D341Med (cell line): Measurements from ENCODE around the gene DFFA.
"Not testable (repeated sequence)": the region's sequence is repeated elsewhere in the genome, so short reads cannot be mapped to it uniquely, and the experiment has no call there.

Experiments
- DNase-seq: peaks from one replicate; pipeline ENCODE4 v3.0.0; 2012; ENCODE audit warnings: low spot score

The DFFA gene

GRCh38 chr1:10467078-10467477, 5.3 kb downstream of the DFFA start:
- no peak for DNase-seq

GRCh38 chr1:10459184-10459583, 13.1 kb downstream of the DFFA start:
- no peak for DNase-seq

DNA sequence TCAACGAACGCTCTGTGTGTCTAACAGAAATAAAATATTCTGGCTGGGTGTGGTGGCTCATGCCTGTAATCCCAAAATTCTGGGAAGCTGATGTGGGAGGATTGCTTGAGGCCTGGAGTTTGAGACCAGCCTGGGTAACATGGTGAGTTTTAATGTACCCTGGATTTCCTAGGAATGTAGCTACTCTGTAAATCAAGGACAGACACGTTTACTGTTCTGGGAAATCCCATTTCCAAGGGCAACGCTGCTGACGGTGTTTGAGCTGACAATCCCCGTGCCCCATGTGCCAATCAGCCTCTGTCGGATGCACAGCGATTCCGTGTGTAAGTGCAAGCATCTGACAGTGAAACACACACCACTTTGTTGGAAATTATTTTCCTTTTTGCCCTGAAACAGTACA, 14.5 kb downstream of the DFFA start:
- DNase-seq: no peak

DNA sequence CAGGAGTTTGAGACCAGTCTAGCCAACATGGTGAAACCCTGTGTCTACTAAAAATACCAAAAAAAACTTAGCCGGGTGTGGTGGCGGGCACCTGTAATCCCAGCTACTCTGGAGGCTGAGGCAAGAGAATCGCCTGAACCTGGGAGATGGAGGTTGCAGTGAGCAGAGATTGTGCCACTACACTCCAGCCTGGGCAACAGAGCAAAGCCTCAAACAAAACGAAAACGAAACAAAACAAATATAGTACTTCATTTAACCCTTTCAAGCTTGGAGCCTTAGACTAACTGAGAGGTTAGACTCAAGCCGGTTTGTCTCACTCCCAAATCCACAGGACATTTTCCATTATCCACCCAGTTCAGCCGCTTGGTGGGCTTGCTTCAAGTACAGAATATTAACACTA, 14.9 kb downstream of the DFFA start:
- not testable (repeated sequence) for DNase-seq

DNA sequence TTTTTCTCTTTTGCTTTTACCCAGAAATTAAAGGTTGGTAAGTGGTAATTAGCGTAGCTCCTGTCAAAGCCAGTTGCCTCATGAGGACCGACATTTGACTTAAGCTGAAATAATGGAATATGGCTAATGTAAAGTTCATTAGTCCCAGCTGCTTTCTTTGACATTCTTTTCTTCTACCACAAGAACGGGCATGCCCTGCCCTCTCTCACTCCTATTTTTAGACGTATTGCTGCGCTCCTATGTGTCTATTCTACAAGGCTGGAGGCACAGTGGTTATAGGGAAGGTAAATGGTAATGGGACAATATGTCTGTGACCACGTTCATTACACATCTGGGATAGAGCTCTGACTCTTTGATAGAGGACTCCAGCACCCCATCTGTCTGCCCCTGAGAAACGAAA, 15.7 kb downstream of the DFFA start:
- DNase-seq: no peak

- DNase-seq: no peak
Observed at GRCh38 chr1:10456048-10456447, 16.3 kb downstream of the DFFA start.

DNA sequence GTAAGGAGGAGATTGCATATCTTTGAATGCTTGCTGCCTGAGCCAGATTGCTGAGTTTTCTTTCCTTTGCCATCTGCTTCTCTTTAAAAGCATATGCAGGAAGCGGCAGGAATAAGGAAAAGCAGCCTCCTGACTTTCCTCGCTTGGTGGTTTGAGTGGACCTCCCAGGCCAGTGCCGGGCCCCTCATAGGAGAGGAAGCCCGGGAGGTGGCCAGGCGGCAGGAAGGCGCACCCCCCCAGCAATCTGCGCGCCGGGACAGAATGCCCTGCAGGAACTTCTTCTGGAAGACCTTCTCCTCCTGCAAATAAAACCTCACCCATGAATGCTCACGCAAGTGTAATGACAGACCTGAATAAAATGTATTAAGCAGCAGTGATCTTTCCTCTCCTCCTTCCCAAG, 21.0 kb downstream of the DFFA start:
- DNase-seq: no peak

- no peak for DNase-seq
Observed at GRCh38 chr1:10450836-10451235, 21.5 kb downstream of the DFFA start.

- no peak for DNase-seq
Observed at GRCh38 chr1:10450156-10450814, 22.0 kb downstream of the DFFA start.

GRCh38 chr1:10449751-10450150, 22.6 kb downstream of the DFFA start, which contains the start of gene CORT:
CORT (plus strand) TSS chr1:10450031; CDS start chr1:10450224, 193 bp downstream.
- DNase-seq: no peak

DNA sequence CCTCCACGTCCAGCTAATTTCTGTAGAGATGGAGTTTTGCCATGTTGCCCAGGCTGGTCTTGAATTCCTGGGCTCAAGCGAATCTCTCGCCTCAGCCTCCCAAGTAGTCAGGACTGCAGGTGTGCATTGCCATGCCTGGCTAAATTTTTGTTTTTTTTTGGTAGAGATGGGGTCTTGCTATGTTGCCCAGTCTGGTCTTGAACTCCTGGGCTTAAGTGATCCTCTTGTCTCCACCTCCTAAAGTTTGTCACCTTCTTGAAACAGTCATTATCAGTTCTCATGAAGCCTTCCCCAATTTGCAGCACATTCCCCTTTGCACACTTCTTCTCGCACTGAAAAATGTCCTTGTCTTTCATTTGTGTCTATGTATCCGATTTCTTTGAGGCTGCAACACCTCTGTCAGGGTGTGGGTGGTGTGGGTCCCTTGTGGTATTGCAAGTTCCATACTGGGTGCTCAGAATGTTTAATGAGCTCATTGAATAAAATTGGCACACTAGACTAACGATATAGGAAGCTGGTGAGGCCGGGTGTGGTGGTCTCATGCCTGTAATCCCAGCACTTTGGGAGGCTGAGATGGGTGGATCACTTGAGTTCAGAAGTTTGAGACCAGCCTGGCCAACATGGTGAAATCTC, 25.4 kb downstream of the DFFA start:
- no peak for DNase-seq

GRCh38 chr1:10444795-10445397, 27.4 kb downstream of the DFFA start:
- DNase-seq: no peak

DNA sequence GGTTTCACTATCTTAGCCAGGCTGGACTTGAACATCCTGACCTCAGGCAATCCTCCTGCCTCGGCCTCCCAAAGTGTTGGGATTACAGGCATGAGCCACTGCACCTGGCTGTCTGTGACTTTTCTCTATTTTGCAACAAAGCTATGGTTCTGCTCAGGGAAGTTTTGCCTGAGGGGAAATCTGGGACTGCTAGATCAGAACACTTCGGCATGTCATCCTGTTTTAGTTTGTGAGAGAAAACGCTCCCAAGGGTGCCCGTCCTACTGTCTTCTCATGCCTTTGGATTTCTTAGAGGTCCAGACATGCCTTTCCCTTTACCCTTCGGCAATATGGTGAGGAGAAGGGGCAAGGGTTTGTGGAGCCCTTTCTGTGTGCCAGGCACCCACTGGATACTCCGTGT, 28.1 kb downstream of the DFFA start:
- DNase-seq: no peak

- no peak for DNase-seq
Observed at GRCh38 chr1:10440794-10441193, 31.5 kb downstream of the DFFA start.

DNA sequence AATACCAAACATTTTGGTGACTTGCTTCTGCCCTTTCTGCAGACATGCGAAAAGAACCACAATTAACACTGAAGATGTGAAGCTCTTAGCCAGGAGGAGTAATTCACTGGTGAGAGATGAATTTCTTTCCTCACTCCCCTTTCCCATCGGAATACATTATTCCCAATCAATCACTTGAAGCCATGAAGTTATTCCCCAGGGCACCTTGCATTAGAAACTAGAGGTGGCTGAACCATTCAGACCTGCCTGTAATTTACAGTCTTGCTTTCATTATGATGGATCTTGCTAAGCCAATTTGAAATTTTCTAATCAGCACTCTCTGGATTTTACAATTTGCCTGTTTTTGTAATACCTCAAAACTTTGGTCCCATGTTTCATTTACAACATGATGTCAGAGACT, 32.0 kb downstream of the DFFA start:
- DNase-seq: no peak

DNA sequence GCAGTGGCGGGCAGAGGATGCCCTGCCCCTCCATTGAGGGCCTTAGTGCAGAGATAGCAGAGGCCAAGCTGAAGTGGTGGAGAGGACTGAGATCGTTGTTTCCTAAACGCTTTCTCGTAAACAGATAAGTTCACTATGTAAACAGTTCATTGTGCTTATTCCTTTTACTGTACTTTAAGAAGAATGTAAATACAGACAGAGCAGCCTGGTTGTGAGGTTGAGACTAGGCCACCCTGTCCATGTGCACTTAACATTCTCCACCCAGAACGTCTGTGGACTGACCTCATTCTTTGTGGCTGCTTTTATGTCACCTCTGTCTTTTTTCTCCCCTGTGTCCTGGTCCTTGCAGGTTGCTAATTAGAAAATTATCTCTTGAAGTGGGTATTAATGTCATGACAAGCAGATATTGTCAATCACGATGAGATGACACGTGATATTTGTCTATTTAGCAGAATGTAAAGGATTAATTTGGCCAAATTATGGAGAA, 33.6 kb downstream of the DFFA start:
- DNase-seq: no peak

DNA sequence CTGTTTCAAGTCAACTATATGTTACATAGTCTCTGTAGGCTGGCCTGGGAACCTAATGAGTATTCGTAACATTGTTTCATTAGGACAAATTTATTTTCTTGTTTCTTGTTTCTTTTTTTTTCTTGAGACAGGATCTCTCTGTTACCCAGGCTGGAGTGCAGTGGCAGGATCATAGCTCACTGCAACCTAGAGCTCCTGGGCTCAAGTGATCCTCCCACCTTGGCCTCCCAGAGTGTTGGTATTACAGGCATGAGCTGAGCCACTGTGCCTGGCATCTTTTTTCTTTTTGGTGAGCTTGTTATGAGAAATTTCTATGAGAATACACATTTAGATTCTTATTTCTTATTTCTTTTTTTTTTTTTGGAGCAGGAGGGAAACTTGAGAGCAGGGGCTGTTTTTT, 35.3 kb downstream of the DFFA start:
- DNase-seq: no peak

DNA sequence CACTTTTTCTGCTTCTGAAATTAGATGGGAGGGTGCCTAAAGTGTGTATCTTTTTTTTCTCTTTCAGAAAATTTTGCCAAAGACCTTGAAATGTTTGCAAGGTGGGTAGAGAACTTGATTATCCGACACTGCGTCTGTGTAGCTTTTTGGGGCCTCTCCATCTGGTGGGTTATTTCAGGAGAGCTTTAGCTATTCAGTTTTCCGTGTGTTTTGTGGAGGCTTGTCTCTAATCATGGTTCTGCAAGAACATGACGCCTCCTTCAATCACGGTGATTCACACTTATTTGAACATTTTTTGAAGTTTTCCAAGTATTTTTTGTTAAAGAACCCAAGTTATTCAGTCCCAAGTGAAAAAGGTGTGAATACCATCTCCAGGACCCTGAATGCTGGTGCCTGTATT, 37.7 kb downstream of the DFFA start:
- DNase-seq: no peak

DNA sequence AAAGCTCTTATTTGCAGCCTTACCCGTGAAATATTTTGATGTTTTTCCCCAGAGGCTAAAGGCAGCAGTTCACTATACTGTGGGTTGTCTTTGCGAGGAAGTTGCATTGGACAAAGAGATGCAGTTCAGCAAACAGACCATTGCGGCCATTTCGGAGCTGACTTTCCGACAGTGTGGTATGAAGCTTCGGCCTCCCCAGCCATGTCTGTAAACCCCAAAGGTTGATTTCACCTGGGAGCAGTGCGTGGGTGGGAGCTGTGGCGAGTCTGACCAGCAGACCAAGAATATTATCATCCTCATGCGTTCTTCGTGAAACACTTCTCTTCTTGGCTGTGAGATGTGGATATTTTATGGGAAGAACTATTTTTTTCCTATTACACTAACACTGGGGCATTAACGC, 38.5 kb downstream of the DFFA start:
- DNase-seq: no peak

DNA sequence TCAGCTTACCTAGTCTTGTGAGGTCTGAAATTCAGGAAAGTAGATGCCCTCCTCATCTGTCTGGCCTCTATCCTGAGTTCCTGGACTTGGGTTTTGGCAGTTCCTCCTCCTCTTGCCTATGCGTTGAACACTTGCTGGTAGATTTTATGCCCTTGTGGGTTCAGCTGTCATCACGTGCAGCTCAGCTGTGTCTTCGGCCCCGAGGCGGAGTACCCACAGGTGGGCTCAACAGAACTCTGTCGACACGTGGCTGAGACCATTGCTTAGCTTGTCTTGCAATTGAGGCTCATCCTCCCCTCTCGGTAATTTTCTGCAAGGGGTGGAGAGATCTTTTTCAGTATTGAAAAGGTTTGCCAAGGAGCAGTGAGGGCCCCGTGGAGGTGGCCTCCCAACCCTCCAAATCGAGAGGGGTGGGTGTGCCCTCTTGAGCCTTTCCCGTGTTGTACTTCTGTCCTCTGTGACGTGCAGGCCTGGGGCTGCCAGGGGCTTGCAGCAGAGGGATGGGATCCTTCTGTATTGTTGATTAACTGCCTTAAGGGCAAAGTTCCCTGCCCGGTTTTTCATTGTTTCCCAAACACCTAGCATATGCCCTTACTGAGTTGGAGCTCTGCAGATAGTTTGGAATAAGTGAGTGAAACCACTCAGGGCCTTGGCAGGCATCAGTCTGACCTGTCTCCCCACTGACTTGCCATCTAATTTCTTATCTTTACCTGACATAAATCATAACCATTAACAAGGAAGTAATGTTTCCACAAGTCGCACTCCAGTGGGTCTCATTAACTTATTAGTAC, 39.2 kb downstream of the DFFA start:
- no peak for DNase-seq

DNA sequence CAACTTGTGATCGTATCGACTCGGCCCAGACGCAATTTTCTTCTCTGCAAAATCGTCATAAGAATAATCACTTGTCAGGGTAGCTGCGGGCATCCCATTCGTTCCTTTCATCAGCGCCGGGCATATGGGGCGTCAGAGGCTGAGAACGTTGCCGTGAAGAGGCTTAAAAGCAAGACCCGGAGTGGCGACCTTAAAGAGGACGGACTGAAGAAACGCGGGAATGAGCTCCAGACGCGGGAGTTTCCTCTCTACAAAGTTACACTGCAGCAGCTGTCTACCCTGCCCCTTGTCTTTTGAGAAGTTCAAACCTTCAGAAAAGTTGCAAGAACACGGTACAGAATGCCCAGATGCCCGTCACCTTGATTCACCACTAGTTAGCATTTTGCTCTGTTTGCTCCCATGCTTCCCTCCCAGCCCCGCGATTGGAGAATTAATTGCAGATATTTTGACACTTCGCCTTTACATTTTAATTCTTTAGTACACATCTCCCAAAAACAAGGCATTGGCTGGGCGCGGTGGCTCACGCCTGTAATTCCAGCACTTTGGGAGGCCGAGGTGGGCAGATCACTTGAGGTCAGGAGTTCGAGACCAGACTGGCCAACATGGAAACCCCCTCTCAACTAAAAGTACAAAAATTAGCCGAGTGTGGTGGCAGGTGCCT, 41.1 kb downstream of the DFFA start:
- no peak for DNase-seq
